Vagina (tissue), 2 donors: Measurements from ENCODE around the gene CYFIP1. TPM values are rescaled to one million over a fixed set of nuclear protein-coding genes. Genes with fewer than 3 reads are reported as not detected.

Experiments used
- DNase-seq, 2 donors: peaks; one replicate each; pipeline ENCODE4 v3.0.0-alpha.2; 2017; ENCODE audit errors: extremely low spot score in 2 of 2
- H3K27ac ChIP-seq: fragments of 200-600 bp; sonication (generic); one replicate; pipeline ENCODE4 v1.5.1; 2019
- H3K27me3 ChIP-seq: fragments of 200-600 bp; sonication (generic); one replicate; pipeline ENCODE4 v1.5.1; 2019
- H3K36me3 ChIP-seq, 2 donors: fragments of 200-600 bp; sonication (generic); one replicate each; pipeline ENCODE4 v1.5.1; 2017 to 2019
- H3K4me1 ChIP-seq: fragments of 200-600 bp; sonication (generic); one replicate; pipeline ENCODE4 v1.5.1; 2019
- H3K4me3 ChIP-seq, 2 donors: fragments of 200-600 bp; sonication (generic); 1 replicate in 1 of 2; 2 replicates in 1 of 2; pipeline ENCODE4 v1.5.1; 2016 to 2019
- H3K9me3 ChIP-seq: fragments of 200-600 bp; sonication (generic); one replicate; pipeline ENCODE4 v1.5.1; 2019
- POLR2A ChIP-seq, 2 donors: fragments of 450-650 bp; IDR thresholded peaks; one replicate each; pipeline ENCODE4 v1.6.1; 2017; ENCODE audit warnings: antibody characterized with exemption in 2 of 2, mild to moderate bottlenecking in 2 of 2, moderate library complexity in 2 of 2
- POLR2AphosphoS5 ChIP-seq, 2 donors: sonication (generic); formaldehyde crosslinking; IDR thresholded peaks; one replicate each; pipeline ENCODE4 v1.9.0; 2017; ENCODE audit warnings: antibody characterized with exemption in 2 of 2, mild to moderate bottlenecking in 2 of 2, low read depth in 1 of 2; ENCODE audit not compliant: insufficient read depth in 1 of 2
- intact Hi-C: fragments of 100-400 bp; cut with DNase I; formaldehyde crosslinking; loops from one replicate; pipeline ENCODE4 v1.15.1; 2023
- total RNA-seq: library from RNA; depleted of rRNA; stranded (reverse); fragments of >200 nt; gene quantifications from one replicate; pipeline ENCODE4 v1.2.3, GENCODE V29; 2016
- TF ChIP-seq, protein P1 (sequence below), 3 experiments: fragments of 450-650 bp in 2 of 3; fragments of 200-600 bp in 1 of 3; sonication (generic) in 1 of 3; IDR thresholded peaks; one replicate each; pipeline ENCODE4 v1.5.1; 2017 to 2019; ENCODE audit warnings: antibody characterized with exemption in 3 of 3, mild to moderate bottlenecking in 2 of 3, moderate library complexity in 2 of 3

The CYFIP1 gene
- total RNA-seq, 1 donor from 2014 or later, result 101 TPM

GRCh38 chr15:22856659-22857058 is 123.5 kb downstream of the CYFIP1 start:
- Histone ChIP-seq H3K9me3 (no peaks in the 10 kb centered on the region), H3K4me3 (no peak overlapping the region), H3K36me3 (peaks cover 0 to 44% of the 10 kb centered on the region in 2 donors), H3K27me3 (no peaks in the 10 kb centered on the region), H3K4me1 (no peaks in the 10 kb centered on the region), H3K27ac (no peak overlapping the region)
- TF ChIP-seq POLR2AphosphoS5 (IDR thresholded peaks at IDR 0.05; ENCODE audit: insufficient read depth in 1 of 2, low read depth in 1 of 2) (no peak), POLR2A (IDR thresholded peaks at IDR 0.05) (no peak)
- TF ChIP-seq, protein P1, sequence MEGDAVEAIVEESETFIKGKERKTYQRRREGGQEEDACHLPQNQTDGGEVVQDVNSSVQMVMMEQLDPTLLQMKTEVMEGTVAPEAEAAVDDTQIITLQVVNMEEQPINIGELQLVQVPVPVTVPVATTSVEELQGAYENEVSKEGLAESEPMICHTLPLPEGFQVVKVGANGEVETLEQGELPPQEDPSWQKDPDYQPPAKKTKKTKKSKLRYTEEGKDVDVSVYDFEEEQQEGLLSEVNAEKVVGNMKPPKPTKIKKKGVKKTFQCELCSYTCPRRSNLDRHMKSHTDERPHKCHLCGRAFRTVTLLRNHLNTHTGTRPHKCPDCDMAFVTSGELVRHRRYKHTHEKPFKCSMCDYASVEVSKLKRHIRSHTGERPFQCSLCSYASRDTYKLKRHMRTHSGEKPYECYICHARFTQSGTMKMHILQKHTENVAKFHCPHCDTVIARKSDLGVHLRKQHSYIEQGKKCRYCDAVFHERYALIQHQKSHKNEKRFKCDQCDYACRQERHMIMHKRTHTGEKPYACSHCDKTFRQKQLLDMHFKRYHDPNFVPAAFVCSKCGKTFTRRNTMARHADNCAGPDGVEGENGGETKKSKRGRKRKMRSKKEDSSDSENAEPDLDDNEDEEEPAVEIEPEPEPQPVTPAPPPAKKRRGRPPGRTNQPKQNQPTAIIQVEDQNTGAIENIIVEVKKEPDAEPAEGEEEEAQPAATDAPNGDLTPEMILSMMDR (IDR thresholded peaks at IDR 0.05), result no peak
- no peak for DNase-seq
- intact Hi-C loops, result no loop called here

DNA sequence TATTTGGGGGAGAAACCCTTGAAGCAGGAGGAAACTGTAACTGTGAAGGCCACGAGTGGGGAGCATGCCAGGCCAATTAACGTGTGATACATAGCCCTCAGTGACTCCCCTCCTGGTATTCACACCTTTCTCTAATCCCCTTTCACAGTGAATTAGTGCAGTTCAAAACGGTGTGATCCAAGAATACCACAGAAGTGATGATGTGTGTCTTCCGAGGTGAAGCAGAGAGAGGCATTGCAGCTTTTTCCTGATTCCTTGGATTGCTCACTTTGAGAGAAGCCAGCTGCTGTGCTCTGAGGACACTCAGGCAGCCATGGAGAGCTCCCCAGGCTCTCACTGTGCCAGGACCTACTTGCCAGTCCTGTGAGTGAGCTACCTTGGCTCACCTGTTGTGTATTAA is 124.4 kb downstream of the CYFIP1 start:
- no peak for DNase-seq
- Histone ChIP-seq H3K4me1 (no peaks in the 10 kb centered on the region), H3K9me3 (no peaks in the 10 kb centered on the region), H3K4me3 (no peak overlapping the region), H3K36me3 (peaks cover 0 to 41% of the 10 kb centered on the region in 2 donors), H3K27me3 (no peaks in the 10 kb centered on the region), H3K27ac (no peak overlapping the region)
- intact Hi-C loops, result no loop called here
- TF ChIP-seq POLR2A (IDR thresholded peaks at IDR 0.05), result no peak
- no peak for TF ChIP-seq POLR2AphosphoS5 (IDR thresholded peaks at IDR 0.05; ENCODE audit: insufficient read depth in 1 of 2, low read depth in 1 of 2)
- TF ChIP-seq, protein P1 (IDR thresholded peaks at IDR 0.05), result no peak

DNA sequence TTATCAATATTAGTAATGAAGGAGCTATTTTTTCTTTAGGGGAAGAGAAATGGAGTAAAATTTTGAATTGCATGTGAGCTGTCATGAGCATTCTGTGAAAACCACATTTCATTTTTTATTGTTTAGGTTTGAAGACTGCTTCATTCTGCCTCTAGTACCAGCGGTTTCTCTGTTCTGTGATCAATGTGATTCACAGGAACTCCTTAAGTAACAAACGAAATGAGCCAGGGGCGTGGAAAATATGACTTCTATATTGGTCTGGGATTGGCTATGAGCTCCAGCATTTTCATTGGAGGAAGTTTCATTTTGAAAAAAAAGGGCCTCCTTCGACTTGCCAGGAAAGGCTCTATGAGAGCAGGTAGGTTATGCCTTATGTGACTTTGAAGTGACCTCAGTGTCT is 128.7 kb downstream of the CYFIP1 start:
- no peak overlapping the region for H3K4me3 ChIP-seq
- no peaks in the 10 kb centered on the region for H3K27me3 ChIP-seq
- H3K27ac ChIP-seq, result no peak overlapping the region
- DNase-seq, result no peak
- H3K4me1 ChIP-seq, result no peaks in the 10 kb centered on the region
- intact Hi-C loops, result no loop called here
- TF ChIP-seq, protein P1 (IDR thresholded peaks at IDR 0.05), result no peak
- no peak for TF ChIP-seq POLR2A (IDR thresholded peaks at IDR 0.05)
- no peak for TF ChIP-seq POLR2AphosphoS5 (IDR thresholded peaks at IDR 0.05; ENCODE audit: insufficient read depth in 1 of 2, low read depth in 1 of 2)
- no peaks in the 10 kb centered on the region for H3K9me3 ChIP-seq
- peaks cover 0 to 33% of the 10 kb centered on the region in 2 donors for H3K36me3 ChIP-seq

DNA sequence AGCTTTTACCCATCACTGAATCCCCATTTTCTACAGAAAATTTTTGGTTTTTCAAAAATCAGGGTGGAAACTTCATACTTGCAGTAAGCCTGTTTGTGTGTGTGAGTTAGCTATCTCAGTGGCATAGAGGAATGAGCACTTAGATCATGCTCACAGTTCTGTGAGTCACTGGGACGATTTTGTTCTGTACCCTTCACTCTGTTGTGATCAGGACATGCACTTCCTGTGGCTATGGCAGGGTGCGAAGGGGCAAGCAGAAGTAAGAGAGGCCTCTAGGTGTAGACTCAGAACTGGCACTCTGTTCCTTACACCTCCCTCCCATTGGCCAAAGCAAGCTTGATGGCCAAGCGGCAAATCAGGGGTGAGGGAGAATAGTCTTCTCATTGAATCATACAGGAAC is 130.1 kb downstream of the CYFIP1 start:
- H3K27ac ChIP-seq, result no peak overlapping the region
- H3K27me3 ChIP-seq, result no peaks in the 10 kb centered on the region
- peaks cover 0 to 33% of the 10 kb centered on the region in 2 donors for H3K36me3 ChIP-seq
- peaks cover 6% of the 10 kb centered on the region for H3K4me1 ChIP-seq
- DNase-seq, result no peak
- intact Hi-C loops, result no loop called here
- TF ChIP-seq POLR2AphosphoS5 (IDR thresholded peaks at IDR 0.05; ENCODE audit: insufficient read depth in 1 of 2, low read depth in 1 of 2) (no peak), POLR2A (IDR thresholded peaks at IDR 0.05) (no peak)
- TF ChIP-seq, protein P1 (IDR thresholded peaks at IDR 0.05), result no peak
- no peak overlapping the region for H3K4me3 ChIP-seq
- no peaks in the 10 kb centered on the region for H3K9me3 ChIP-seq

- H3K9me3 ChIP-seq, result no peaks in the 10 kb centered on the region
- peaks cover 14% of the 10 kb centered on the region for H3K4me1 ChIP-seq
- H3K27ac ChIP-seq, result no peak overlapping the region
- no peak for DNase-seq
- H3K4me3 ChIP-seq, result no peak overlapping the region
- H3K27me3 ChIP-seq, result no peaks in the 10 kb centered on the region
- peaks cover 0 to 13% of the 10 kb centered on the region in 2 donors for H3K36me3 ChIP-seq
- TF ChIP-seq POLR2A (IDR thresholded peaks at IDR 0.05) (no peak), POLR2AphosphoS5 (IDR thresholded peaks at IDR 0.05; ENCODE audit: insufficient read depth in 1 of 2, low read depth in 1 of 2) (no peak)
- TF ChIP-seq, protein P1 (IDR thresholded peaks at IDR 0.05), result no peak
- intact Hi-C loops, result no loop called here
Observed at GRCh38 chr15:22846073-22846472, 134.1 kb downstream of the CYFIP1 start.
